Choroid plexus epithelial cell (primary cell): Measurements from ENCODE around the gene KCNH3.

Experiments used
- DNase-seq: peaks from one replicate; pipeline ENCODE4 v3.0.0-alpha.2; 2010; ENCODE audit warnings: low read depth
- H3K4me3 ChIP-seq: 2 replicates; pipeline ENCODE4 v1.5.1; 2011; ENCODE audit warnings: low read depth, mild to moderate bottlenecking, control low read depth, low read length, moderate library complexity
- TF ChIP-seq, protein P1 (sequence below): conservative IDR thresholded peaks from 2 replicates; pipeline ENCODE4 v1.5.1; 2011; ENCODE audit warnings: low read depth, mild to moderate bottlenecking, control low read depth, inconsistent platforms, low read length, moderate library complexity

KCNH3 gene

DNA sequence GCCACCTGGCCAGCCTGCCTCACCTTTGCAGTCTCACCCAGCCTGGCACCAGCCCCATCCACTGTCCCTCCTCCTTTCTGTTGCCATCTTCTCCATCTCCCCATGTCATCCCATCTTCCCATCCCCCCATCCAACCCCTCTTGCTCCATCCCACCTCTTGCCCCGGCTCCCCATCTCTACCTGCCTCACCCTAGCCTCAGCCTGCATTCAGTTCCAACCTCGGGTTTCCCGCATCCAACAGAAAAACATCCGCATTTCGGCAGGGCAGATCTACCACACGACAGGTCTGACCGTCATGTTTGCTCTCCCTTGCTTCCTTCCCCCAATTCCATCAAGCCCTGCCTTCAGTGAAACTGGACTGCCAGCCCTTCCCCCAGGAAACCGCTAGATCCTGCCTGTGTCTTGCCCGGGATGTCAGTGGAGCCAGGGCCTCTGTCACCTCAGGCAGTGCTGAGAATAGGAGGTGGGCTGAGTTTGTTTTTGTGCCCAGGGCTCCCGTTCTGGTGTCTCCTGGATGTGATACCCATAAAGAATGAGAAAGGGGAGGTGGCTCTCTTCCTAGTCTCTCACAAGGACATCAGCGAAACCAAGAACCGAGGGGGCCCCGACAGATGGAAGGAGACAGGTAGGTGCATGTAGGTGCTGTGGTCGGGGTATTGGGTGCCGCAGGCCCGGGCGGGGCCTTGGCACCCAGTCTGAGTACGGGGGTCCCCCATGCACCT, 2.5 kb downstream of the KCNH3 start:
- TF ChIP-seq, protein P1, sequence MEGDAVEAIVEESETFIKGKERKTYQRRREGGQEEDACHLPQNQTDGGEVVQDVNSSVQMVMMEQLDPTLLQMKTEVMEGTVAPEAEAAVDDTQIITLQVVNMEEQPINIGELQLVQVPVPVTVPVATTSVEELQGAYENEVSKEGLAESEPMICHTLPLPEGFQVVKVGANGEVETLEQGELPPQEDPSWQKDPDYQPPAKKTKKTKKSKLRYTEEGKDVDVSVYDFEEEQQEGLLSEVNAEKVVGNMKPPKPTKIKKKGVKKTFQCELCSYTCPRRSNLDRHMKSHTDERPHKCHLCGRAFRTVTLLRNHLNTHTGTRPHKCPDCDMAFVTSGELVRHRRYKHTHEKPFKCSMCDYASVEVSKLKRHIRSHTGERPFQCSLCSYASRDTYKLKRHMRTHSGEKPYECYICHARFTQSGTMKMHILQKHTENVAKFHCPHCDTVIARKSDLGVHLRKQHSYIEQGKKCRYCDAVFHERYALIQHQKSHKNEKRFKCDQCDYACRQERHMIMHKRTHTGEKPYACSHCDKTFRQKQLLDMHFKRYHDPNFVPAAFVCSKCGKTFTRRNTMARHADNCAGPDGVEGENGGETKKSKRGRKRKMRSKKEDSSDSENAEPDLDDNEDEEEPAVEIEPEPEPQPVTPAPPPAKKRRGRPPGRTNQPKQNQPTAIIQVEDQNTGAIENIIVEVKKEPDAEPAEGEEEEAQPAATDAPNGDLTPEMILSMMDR, result no peak
- DNase-seq, result no peak
- no peak overlapping the region for H3K4me3 ChIP-seq

DNA sequence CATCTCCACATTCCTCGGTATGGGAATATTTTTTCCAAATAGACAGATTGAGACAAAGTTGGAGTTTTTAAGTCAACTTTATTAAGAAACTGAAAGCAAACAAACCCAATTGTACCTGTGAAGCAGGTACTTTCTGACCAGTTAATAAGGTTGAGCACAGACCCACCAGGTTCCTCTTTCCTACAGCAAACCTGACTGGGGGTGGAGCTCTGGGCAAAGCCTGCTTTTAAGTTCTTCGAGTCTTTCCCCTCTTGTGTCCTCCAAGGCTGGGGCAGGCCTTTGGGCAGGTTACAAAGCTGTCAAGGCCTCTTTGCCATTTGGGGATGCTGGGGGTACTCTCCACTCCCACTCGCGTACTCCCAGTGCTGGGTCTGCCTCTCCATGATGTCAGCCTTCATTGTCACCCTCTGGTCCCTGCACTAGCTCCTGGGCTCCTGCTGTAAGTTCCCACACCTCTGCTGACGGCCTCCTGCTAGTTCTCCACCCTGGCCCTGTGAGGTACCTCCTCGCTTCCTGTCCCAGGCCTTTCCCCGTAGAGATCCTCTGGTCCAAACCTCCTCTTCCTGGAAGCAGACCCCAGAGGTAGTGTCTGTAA, 3.2 kb downstream of the KCNH3 start:
- no peak overlapping the region for H3K4me3 ChIP-seq
- TF ChIP-seq, protein P1, result no peak
- no peak for DNase-seq

DNA sequence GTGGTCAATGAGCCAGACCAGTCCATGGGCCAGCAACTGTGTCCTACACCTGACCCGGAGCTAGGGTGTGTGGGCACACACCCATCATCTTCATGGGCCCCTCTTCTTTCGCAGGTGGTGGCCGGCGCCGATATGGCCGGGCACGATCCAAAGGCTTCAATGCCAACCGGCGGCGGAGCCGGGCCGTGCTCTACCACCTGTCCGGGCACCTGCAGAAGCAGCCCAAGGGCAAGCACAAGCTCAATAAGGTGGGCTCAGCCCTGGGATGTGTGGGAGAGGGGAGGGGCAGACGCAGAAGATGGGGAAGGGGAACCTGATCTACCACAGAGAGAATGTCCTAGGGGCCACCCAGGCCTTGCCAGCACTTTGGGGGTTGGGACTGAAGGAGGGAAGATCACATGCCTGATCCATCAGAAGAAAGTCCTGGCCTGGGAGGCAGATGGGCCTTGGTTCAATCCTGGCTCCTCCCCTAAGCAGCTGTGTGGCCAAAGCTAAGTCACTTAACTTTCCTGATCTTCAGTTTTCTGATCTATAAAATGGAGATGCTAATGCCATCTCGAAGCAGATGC, 3.8 kb downstream of the KCNH3 start:
- TF ChIP-seq, protein P1, result no peak
- no peak for DNase-seq
- no peak overlapping the region for H3K4me3 ChIP-seq

DNA sequence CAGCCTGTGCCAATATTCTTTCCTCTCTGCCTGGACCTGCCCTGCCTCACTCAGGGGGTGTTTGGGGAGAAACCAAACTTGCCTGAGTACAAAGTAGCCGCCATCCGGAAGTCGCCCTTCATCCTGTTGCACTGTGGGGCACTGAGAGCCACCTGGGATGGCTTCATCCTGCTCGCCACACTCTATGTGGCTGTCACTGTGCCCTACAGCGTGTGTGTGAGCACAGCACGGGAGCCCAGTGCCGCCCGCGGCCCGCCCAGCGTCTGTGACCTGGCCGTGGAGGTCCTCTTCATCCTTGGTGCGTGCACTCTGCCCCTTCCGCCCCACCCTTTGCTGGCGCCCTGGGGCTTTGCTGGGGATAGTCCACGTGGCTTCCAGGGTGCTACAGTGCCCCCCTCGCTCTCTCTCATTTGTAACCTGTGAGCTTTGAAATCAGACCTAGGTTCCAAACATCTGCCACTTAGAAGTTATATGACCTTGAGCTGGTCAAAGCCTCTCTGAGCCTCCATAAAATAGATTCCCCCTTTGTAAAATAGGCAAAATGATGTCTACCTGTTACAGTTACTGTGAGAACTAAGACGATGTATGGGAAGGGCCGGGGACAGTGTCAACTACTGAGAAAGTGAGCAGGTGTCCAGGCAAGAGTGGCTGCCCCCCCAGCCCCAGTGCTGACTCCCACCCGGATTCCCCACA, 4.5 kb downstream of the KCNH3 start:
- no peak for DNase-seq
- no peak overlapping the region for H3K4me3 ChIP-seq

DNA sequence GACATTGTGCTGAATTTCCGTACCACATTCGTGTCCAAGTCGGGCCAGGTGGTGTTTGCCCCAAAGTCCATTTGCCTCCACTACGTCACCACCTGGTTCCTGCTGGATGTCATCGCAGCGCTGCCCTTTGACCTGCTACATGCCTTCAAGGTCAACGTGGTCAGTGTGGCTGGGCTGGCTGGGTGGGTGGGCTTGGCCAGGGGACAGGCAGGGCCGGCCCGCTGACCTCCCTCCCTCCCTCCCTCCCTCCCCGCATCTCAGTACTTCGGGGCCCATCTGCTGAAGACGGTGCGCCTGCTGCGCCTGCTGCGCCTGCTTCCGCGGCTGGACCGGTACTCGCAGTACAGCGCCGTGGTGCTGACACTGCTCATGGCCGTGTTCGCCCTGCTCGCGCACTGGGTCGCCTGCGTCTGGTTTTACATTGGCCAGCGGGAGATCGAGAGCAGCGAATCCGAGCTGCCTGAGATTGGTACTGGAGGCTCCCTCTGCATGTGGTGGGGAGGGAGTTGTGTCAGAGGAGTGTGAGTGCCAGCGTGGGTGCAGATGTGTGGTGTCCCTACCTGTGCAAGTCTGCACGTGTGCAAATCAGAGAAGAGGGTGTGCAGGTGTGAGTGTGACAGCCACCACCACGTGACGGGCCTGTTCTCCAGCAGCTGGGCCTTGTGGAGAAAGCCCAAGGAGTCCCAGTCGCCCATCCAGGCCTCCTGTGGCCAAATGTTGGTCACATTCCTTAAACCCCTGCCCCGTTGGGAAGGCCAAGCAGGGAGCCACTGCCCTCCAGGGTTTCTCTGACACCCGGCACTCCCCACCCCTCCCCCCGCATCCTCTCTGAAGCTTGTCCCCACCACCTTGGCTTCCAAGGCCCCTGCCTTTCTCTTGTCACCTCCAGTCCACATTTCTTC, 5.3 kb downstream of the KCNH3 start:
- TF ChIP-seq, protein P1, result no peak
- peak; percentile 43 for DNase-seq

More for the DNA sequence above, 4.5 kb downstream of the KCNH3 start:
- TF ChIP-seq, protein P1, result no peak

DNA sequence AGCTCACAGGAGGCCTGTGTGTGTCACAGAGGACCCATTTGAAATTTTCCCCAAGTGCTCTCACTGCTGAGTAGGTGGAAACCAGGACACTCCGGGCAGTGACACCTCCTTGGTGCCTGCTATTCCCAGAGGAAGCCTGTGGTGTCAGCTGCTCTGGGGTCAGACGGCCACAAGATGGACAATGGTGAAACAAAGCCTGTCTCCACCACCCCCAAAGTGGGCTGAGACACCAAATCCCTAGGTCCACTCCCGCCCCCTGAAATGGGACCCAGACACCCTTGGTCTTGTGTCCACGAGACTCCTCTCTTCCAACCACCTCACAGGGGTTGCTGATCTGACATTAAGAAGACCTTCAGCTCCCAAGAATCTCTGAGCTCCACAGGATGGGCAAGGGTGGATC, 7.0 kb downstream of the KCNH3 start:
- no peak for DNase-seq
- TF ChIP-seq, protein P1, result no peak
- no peak overlapping the region for H3K4me3 ChIP-seq

More for the DNA sequence above, 5.3 kb downstream of the KCNH3 start:
- H3K4me3 ChIP-seq, result no peak overlapping the region
